Lung (tissue), 12 donors: ENCODE measurements around the gene FGFR2. TPM values are rescaled to one million over a fixed set of nuclear protein-coding genes. Genes with fewer than 3 reads are reported as not detected.

Source experiments
- ATAC-seq: fragments of 200-7000 bp; cut with Tn5 transposase; one replicate; pipeline ENCODE4 v1.9.1; 2020; ENCODE audit warnings: moderate number of reproducible peaks; ENCODE audit not compliant: insufficient read depth, low FRiP score
- DNase-seq, 3 donors: peaks; one replicate each; pipeline ENCODE4 v3.0.0-alpha.2; 2013 to 2017
- H3K27ac ChIP-seq, 2 donors: one replicate each; pipeline ENCODE4 v1.5.1; 2013; ENCODE audit warnings: mild to moderate bottlenecking in 2 of 2, moderate library complexity in 2 of 2, control low read depth in 1 of 2, inconsistent platforms in 1 of 2, low read depth in 1 of 2, low read length in 1 of 2
- H3K27me3 ChIP-seq, 3 donors: one replicate each; pipeline ENCODE4 v1.5.1; 2013; ENCODE audit warnings: low read length in 2 of 3; ENCODE audit not compliant: control insufficient read depth in 3 of 3, insufficient read depth in 3 of 3
- H3K36me3 ChIP-seq, 4 donors: one replicate each; pipeline ENCODE4 v1.5.1; 2013; ENCODE audit warnings: low read length in 4 of 4, mild to moderate bottlenecking in 1 of 4, moderate library complexity in 1 of 4; ENCODE audit not compliant: control insufficient read depth in 4 of 4, insufficient read depth in 4 of 4
- H3K4me1 ChIP-seq, 5 donors: one replicate each; pipeline ENCODE4 v1.5.1; 2013; ENCODE audit warnings: low read length in 5 of 5, mild to moderate bottlenecking in 2 of 5, moderate library complexity in 1 of 5; ENCODE audit not compliant: control insufficient read depth in 5 of 5, insufficient read depth in 5 of 5
- H3K4me3 ChIP-seq: one replicate; pipeline ENCODE4 v1.5.1; 2013; ENCODE audit warnings: mild to moderate bottlenecking, control low read depth, moderate library complexity
- H3K9ac ChIP-seq, 2 donors: one replicate each; pipeline ENCODE4 v1.5.1; 2013; ENCODE audit warnings: low read length in 2 of 2, control low read depth in 1 of 2; ENCODE audit not compliant: insufficient read depth in 1 of 2
- H3K9me3 ChIP-seq, 4 donors: one replicate each; pipeline ENCODE4 v1.5.1; 2013; ENCODE audit warnings: low read length in 3 of 4, mild to moderate bottlenecking in 1 of 4, moderate library complexity in 1 of 4; ENCODE audit not compliant: control insufficient read depth in 4 of 4, insufficient read depth in 3 of 4
- CTCF ChIP-seq: IDR thresholded peaks from 2 replicates; pipeline ENCODE4 v1.5.1; 2012; ENCODE audit warnings: mild to moderate bottlenecking; ENCODE audit errors: control extremely low read depth, extremely low read depth
- WGBS, 2 donors: extraction: QIAGEN DNeasy Blood & Tissue Kit; methylation state at CpG; one replicate each; pipeline ENCODE4 v1.1.7; 2013; 5-methylcytosine and 5-hydroxymethylcytosine counted together
- polyA plus RNA-seq, 2 donors: library from polyadenylated mRNA; stranded (reverse); fragments of 200-250 nt; gene quantifications; one replicate each; pipeline ENCODE4 v1.2.1, GENCODE V29; 2013
- total RNA-seq, 2 donors: library from RNA; depleted of rRNA in 1 of 2; stranded (reverse); fragments of >200 nt in 1 of 2; gene quantifications; one replicate each; pipeline ENCODE4 v1.2.1, GENCODE V29; 2014 to 2021
- donor health status: control.
- donor health status: control.
- donor health status: Bipolar disorder and iron deficiency.
- donor health status: healthy.
- donor health status: DM: yes; HTN: yes; CAD: no.

The FGFR2 gene
- total and polyA plus RNA-seq, 4 donors = 11.4 to 230 (median 41.7) TPM

- H3K36me3 ChIP-seq = peaks cover 0 to 41% (median 17%) of the 10 kb centered on the region in 4 donors
- H3K27me3 ChIP-seq = no peaks in the 10 kb centered on the region
- H3K27ac ChIP-seq = no peak overlapping the region
- peak in 1 of 3 donors; percentile 31 for DNase-seq
- H3K4me1 ChIP-seq = peaks cover 0 to 8% (median 0%) of the 10 kb centered on the region in 5 donors
- WGBS, 2 donors = 82 to 83% methylated on average over 14 of the region's 14 CpGs
- no peak overlapping the region for H3K9ac ChIP-seq
- no peaks in the 10 kb centered on the region for H3K9me3 ChIP-seq
- no peak for ATAC-seq
- TF ChIP-seq CTCF = no peak
- no peak overlapping the region for H3K4me3 ChIP-seq
Measured at GRCh38 chr10:121497513-121498470, 100.5 kb downstream of the FGFR2 start.

GRCh38 chr10:121495719-121496118 lies 102.5 kb downstream of the FGFR2 start:
- peak; percentile 13 to 35 (median 28) for DNase-seq
- 64 to 83% methylated on average over 9 of the region's 9 CpGs for whole genome bisulfite sequencing, 2 donors
- H3K4me1 ChIP-seq = peaks cover 0 to 14% (median 0%) of the 10 kb centered on the region in 5 donors
- peaks cover 0 to 2% (median 0%) of the 10 kb centered on the region in 4 donors for H3K9me3 ChIP-seq
- H3K27me3 ChIP-seq = no peaks in the 10 kb centered on the region
- no peak overlapping the region for H3K9ac ChIP-seq
- peak overlapping the region in 1 of 2 donors; percentile 37 for H3K27ac ChIP-seq
- TF ChIP-seq CTCF = no peak
- ATAC-seq = no peak
- peaks cover 0 to 31% (median 15%) of the 10 kb centered on the region in 4 donors for H3K36me3 ChIP-seq
- no peak overlapping the region for H3K4me3 ChIP-seq

- Histone ChIP-seq H3K36me3 (peaks cover 0 to 33% (median 14%) of the 10 kb centered on the region in 4 donors), H3K4me1 (peaks cover 0 to 10% (median 0%) of the 10 kb centered on the region in 5 donors)
- 66 to 81% methylated on average over 2 of the region's 2 CpGs for WGBS, 2 donors
Measured at GRCh38 chr10:121494296-121494695, 103.9 kb downstream of the FGFR2 start.

More at GRCh38 chr10:121494296-121494695, 103.9 kb downstream of the FGFR2 start:
- no peaks in the 10 kb centered on the region for H3K27me3 ChIP-seq
- DNase-seq = no peak
- H3K4me3 ChIP-seq = no peak overlapping the region
- no peak overlapping the region for H3K9ac ChIP-seq
- ATAC-seq = no peak
- H3K9me3 ChIP-seq = peaks cover 0 to 2% (median 0%) of the 10 kb centered on the region in 4 donors
- TF ChIP-seq CTCF = no peak
- no peak overlapping the region for H3K27ac ChIP-seq
